A549 (cell line): ENCODE results near the gene MRPL20.

ENCODE experiments used
- BHLHE40 ChIP-seq: IDR thresholded peaks from 2 replicates; pipeline ENCODE4 v1.6.1; 2012; ENCODE audit warnings: low read depth, low read length, inconsistent platforms
- HOXB5 ChIP-seq: fragments of 250-450 bp; sonication (Bioruptor Pico); IDR thresholded peaks from 2 replicates; pipeline ENCODE4 v1.5.0; 2020; ENCODE audit warnings: mild to moderate bottlenecking, moderate library complexity
- KDM1A ChIP-seq: fragments of 200-600 bp; sonication (generic); IDR thresholded peaks from 2 replicates; pipeline ENCODE4 v1.6.1; 2016; ENCODE audit warnings: low read depth, mild to moderate bottlenecking
- POLR2A ChIP-seq: IDR thresholded peaks from 2 replicates; pipeline ENCODE4 v1.6.1; 2012; ENCODE audit warnings: mild to moderate bottlenecking, low read length
- RAD21 ChIP-seq, 2 experiments: fragments of >200 bp in 1 of 2; sonication (Bioruptor Twin) in 1 of 2; formaldehyde crosslinking in 1 of 2; IDR thresholded peaks in 1 of 2; conservative IDR thresholded peaks in 1 of 2; 2 replicates in 1 of 2; 3 replicates in 1 of 2; pipeline ENCODE4 v1.6.1; 2012 to 2018; ENCODE audit warnings: inconsistent platforms in 1 of 2
- RFX5 ChIP-seq: fragments of 450-650 bp; IDR thresholded peaks from 2 replicates; pipeline ENCODE4 v1.7.1; 2014; ENCODE audit warnings: antibody characterized with exemption, mild to moderate bottlenecking, moderate library complexity
- SMC3 ChIP-seq: fragments of >200 bp; sonication (Bioruptor Twin); formaldehyde crosslinking; IDR thresholded peaks from 3 replicates; pipeline ENCODE4 v1.6.1; 2018; ENCODE audit warnings: inconsistent platforms
- ZFP36 ChIP-seq: fragments of 450-650 bp; IDR thresholded peaks from 2 replicates; pipeline ENCODE4 v1.6.1; 2014; ENCODE audit warnings: borderline replicate concordance; ENCODE audit not compliant: partially characterized antibody
- TF ChIP-seq, protein P1 (sequence below): fragments of >200 bp; sonication (Bioruptor Twin); formaldehyde crosslinking; IDR thresholded peaks from 3 replicates; pipeline ENCODE4 v1.5.1; 2016
- TF ChIP-seq, protein P2 (sequence below): fragments of 250-450 bp; sonication (Bioruptor Pico); IDR thresholded peaks from 2 replicates; pipeline ENCODE4 v1.5.0; 2021; ENCODE audit warnings: mild to moderate bottlenecking, moderate library complexity, borderline replicate concordance
- TF ChIP-seq, protein P3 (sequence below): fragments of 200-600 bp; sonication (generic); IDR thresholded peaks from 2 replicates; pipeline ENCODE4 v1.6.1; 2016; ENCODE audit warnings: antibody characterized with exemption, mild to moderate bottlenecking, moderate library complexity
- TF ChIP-seq, protein P4 (sequence below): fragments of 450-650 bp; IDR thresholded peaks from 2 replicates; pipeline ENCODE4 v1.6.1; 2014; ENCODE audit warnings: antibody characterized with exemption

DNA sequence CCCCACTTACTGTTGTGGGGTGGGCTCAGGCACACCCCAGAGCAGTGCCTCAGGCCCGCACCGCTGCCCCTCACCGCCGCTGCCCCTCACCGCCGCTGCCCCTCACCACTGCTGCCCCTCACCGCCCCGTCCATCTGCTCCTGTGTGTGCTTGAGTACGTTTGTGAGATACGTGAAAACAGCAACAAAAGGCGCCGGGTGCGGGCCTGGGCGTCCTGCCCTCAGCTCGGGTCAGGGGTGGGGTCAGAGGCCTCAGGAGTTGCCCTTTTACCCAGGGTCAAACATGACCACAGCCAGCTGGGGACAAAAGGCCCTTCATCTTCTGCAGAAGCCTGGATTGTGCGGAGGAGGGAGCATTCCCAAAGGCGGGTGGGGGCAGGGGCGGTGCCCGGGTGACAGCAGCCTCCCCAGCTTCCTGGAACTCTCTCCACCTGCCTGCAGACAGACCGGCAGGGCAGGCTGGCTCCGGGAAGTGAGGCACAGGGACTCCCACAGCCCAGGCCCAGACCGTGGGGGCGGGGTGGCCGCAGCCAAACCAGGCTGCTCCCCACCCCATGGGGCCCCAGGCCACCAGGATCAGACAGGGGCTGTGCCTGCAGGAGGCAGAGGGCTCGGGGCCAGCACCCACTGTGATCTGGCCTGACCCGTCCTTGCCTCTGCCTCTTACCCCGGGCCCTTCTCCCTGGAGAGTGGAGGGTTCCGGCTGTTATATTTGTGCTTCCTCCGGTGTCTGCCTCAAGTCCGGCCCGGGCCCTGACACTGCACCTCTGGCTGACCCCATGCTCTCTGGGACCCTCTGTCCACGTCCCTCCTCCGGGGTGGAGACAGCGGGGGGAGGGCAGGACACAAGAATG is 26.1 kb upstream of the MRPL20 start:
- TF ChIP-seq, protein P1, sequence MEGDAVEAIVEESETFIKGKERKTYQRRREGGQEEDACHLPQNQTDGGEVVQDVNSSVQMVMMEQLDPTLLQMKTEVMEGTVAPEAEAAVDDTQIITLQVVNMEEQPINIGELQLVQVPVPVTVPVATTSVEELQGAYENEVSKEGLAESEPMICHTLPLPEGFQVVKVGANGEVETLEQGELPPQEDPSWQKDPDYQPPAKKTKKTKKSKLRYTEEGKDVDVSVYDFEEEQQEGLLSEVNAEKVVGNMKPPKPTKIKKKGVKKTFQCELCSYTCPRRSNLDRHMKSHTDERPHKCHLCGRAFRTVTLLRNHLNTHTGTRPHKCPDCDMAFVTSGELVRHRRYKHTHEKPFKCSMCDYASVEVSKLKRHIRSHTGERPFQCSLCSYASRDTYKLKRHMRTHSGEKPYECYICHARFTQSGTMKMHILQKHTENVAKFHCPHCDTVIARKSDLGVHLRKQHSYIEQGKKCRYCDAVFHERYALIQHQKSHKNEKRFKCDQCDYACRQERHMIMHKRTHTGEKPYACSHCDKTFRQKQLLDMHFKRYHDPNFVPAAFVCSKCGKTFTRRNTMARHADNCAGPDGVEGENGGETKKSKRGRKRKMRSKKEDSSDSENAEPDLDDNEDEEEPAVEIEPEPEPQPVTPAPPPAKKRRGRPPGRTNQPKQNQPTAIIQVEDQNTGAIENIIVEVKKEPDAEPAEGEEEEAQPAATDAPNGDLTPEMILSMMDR = no peak
- TF ChIP-seq RAD21 (conservative IDR thresholded peaks at IDR 0.05 in 1 of 2, IDR thresholded peaks at IDR 0.05 in 1 of 2) (no peak), HOXB5 (CRISPR knock-in tag) (no peak), ZFP36 (no peak), BHLHE40 (no peak), KDM1A (no peak), POLR2A (no peak), RFX5 (no peak), SMC3 (no peak)
- TF ChIP-seq, protein P2, sequence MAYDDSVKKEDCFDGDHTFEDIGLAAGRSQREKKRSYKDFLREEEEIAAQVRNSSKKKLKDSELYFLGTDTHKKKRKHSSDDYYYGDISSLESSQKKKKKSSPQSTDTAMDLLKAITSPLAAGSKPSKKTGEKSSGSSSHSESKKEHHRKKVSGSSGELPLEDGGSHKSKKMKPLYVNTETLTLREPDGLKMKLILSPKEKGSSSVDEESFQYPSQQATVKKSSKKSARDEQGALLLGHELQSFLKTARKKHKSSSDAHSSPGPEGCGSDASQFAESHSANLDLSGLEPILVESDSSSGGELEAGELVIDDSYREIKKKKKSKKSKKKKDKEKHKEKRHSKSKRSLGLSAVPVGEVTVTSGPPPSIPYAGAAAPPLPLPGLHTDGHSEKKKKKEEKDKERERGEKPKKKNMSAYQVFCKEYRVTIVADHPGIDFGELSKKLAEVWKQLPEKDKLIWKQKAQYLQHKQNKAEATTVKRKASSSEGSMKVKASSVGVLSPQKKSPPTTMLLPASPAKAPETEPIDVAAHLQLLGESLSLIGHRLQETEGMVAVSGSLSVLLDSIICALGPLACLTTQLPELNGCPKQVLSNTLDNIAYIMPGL (CRISPR knock-in tag) = no peak
- TF ChIP-seq, protein P3, sequence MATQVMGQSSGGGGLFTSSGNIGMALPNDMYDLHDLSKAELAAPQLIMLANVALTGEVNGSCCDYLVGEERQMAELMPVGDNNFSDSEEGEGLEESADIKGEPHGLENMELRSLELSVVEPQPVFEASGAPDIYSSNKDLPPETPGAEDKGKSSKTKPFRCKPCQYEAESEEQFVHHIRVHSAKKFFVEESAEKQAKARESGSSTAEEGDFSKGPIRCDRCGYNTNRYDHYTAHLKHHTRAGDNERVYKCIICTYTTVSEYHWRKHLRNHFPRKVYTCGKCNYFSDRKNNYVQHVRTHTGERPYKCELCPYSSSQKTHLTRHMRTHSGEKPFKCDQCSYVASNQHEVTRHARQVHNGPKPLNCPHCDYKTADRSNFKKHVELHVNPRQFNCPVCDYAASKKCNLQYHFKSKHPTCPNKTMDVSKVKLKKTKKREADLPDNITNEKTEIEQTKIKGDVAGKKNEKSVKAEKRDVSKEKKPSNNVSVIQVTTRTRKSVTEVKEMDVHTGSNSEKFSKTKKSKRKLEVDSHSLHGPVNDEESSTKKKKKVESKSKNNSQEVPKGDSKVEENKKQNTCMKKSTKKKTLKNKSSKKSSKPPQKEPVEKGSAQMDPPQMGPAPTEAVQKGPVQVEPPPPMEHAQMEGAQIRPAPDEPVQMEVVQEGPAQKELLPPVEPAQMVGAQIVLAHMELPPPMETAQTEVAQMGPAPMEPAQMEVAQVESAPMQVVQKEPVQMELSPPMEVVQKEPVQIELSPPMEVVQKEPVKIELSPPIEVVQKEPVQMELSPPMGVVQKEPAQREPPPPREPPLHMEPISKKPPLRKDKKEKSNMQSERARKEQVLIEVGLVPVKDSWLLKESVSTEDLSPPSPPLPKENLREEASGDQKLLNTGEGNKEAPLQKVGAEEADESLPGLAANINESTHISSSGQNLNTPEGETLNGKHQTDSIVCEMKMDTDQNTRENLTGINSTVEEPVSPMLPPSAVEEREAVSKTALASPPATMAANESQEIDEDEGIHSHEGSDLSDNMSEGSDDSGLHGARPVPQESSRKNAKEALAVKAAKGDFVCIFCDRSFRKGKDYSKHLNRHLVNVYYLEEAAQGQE = no peak
- TF ChIP-seq, protein P4, sequence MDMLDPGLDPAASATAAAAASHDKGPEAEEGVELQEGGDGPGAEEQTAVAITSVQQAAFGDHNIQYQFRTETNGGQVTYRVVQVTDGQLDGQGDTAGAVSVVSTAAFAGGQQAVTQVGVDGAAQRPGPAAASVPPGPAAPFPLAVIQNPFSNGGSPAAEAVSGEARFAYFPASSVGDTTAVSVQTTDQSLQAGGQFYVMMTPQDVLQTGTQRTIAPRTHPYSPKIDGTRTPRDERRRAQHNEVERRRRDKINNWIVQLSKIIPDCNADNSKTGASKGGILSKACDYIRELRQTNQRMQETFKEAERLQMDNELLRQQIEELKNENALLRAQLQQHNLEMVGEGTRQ = no peak
